ENCODE results near the gene GBP2.

GBP2 gene

DNA sequence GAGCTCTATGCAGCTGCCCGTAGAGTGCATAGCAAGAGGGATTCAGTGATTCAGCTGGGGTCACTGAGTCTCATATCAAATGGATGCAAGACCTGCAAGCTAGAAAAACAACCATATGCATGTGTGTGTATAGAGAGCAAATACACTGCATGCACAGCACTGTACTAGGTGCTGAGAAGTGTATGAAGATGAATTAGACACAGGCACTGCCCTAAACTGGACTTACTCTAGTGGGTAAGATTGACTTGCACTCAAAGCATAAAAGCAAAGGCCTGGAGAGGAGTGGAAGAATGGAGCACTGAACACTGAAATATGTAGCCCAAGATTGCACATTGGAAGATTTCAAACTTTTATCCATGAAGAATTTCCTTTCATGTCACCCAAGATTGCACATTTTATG lies 55.4 kb downstream of the GBP2 start:
- H3K9me3 ChIP-seq, result no peaks in the 10 kb centered on the region
- DNase-seq, result no peak
- no peak overlapping the region for H3K4me3 ChIP-seq (ENCODE audit: low read depth, low read length)
- no peak for TF ChIP-seq CTCF (IDR thresholded peaks at IDR 0.05; ENCODE audit: low read depth, low read length)
- H3K36me3 ChIP-seq, result no peaks in the 10 kb centered on the region
- no peaks in the 10 kb centered on the region for H3K4me1 ChIP-seq
- no peaks in the 10 kb centered on the region for H3K27me3 ChIP-seq

- no peak for TF ChIP-seq CTCF (IDR thresholded peaks at IDR 0.05; ENCODE audit: low read depth, low read length)
- no peak overlapping the region for H3K4me3 ChIP-seq (ENCODE audit: low read depth, low read length)
- no peaks in the 10 kb centered on the region for H3K36me3 ChIP-seq
- DNase-seq, result no peak
- no peaks in the 10 kb centered on the region for H3K4me1 ChIP-seq
- no peaks in the 10 kb centered on the region for H3K27me3 ChIP-seq
- no peaks in the 10 kb centered on the region for H3K9me3 ChIP-seq
Observed at GRCh38 chr1:89069951-89070350, 56.0 kb downstream of the GBP2 start.

DNA sequence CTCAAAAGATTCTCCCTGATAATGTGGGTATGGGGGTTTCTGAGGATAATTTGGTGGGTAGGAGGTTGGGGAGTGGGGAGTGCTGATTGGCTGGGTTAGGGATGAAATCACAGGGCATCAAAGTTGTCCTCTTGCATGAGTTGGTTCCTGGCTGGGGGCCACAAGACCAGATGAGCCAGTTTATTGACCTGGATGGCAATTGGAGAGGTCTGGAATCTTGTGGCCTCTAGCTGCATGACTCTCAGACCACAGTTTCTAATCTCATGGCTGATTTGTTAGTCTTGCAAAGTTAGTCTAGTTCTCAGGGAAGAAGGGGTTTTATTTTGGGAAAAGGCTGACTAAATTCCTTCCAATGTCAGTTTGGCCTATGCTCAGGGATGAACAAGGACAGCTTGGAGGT lies 57.6 kb downstream of the GBP2 start:
- TF ChIP-seq CTCF (IDR thresholded peaks at IDR 0.05; ENCODE audit: low read depth, low read length), result no peak
- Histone ChIP-seq H3K27me3 (no peaks in the 10 kb centered on the region), H3K4me1 (no peaks in the 10 kb centered on the region), H3K9me3 (no peaks in the 10 kb centered on the region), H3K4me3 (ENCODE audit: low read depth, low read length) (no peak overlapping the region), H3K36me3 (no peaks in the 10 kb centered on the region)
- no peak for DNase-seq

- H3K27me3 ChIP-seq, result no peaks in the 10 kb centered on the region
- H3K4me1 ChIP-seq, result no peaks in the 10 kb centered on the region
- TF ChIP-seq CTCF (IDR thresholded peaks at IDR 0.05; ENCODE audit: low read depth, low read length), result no peak
- DNase-seq, result no peak
- no peaks in the 10 kb centered on the region for H3K36me3 ChIP-seq
- no peak within 1 kb of the TSS for H3K4me3 ChIP-seq (ENCODE audit: low read depth, low read length)
- H3K9me3 ChIP-seq, result no peaks in the 10 kb centered on the region
Observed at GRCh38 chr1:89065079-89065868, 60.6 kb downstream of the GBP2 start, which contains the start of gene GBP1. Gene GBP1 (minus strand): TSS chr1:89065208. CDS start chr1:89063234, 1,974 bp downstream.

GRCh38 chr1:89064632-89065031 lies 61.3 kb downstream of the GBP2 start:
- Histone ChIP-seq H3K36me3 (no peaks in the 10 kb centered on the region), H3K4me3 (ENCODE audit: low read depth, low read length) (no peak overlapping the region), H3K4me1 (no peaks in the 10 kb centered on the region), H3K27me3 (no peaks in the 10 kb centered on the region), H3K9me3 (no peaks in the 10 kb centered on the region)
- DNase-seq, result no peak
- no peak for TF ChIP-seq CTCF (IDR thresholded peaks at IDR 0.05; ENCODE audit: low read depth, low read length)

DNA sequence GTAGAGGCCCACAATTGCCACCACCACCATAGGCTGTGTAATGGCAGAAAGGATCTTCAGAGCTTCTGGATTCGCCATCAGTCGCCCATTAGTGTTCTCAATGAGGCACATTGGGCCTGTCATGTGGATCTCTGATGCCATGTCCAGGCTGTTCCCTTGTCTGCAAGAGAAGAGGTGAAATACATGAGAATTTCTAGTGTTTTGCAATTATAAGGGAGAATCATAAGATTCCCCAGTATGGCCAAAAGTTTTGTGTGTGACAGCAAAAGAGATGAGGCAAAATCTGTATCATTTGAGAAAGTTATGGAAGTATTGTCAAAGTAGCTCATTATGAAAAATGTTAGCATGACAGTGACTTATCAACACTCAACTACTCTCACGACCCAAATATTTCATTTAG lies 62.8 kb downstream of the GBP2 start:
- no peak for TF ChIP-seq CTCF (IDR thresholded peaks at IDR 0.05; ENCODE audit: low read depth, low read length)
- H3K4me3 ChIP-seq (ENCODE audit: low read depth, low read length), result no peak overlapping the region
- no peak for DNase-seq
- H3K4me1 ChIP-seq, result no peaks in the 10 kb centered on the region
- no peaks in the 10 kb centered on the region for H3K27me3 ChIP-seq
- no peaks in the 10 kb centered on the region for H3K9me3 ChIP-seq
- no peaks in the 10 kb centered on the region for H3K36me3 ChIP-seq

All from BE2C (cell line).